Measurements from ENCODE around the gene ATP5F1D.

ATP5F1D gene

DNA sequence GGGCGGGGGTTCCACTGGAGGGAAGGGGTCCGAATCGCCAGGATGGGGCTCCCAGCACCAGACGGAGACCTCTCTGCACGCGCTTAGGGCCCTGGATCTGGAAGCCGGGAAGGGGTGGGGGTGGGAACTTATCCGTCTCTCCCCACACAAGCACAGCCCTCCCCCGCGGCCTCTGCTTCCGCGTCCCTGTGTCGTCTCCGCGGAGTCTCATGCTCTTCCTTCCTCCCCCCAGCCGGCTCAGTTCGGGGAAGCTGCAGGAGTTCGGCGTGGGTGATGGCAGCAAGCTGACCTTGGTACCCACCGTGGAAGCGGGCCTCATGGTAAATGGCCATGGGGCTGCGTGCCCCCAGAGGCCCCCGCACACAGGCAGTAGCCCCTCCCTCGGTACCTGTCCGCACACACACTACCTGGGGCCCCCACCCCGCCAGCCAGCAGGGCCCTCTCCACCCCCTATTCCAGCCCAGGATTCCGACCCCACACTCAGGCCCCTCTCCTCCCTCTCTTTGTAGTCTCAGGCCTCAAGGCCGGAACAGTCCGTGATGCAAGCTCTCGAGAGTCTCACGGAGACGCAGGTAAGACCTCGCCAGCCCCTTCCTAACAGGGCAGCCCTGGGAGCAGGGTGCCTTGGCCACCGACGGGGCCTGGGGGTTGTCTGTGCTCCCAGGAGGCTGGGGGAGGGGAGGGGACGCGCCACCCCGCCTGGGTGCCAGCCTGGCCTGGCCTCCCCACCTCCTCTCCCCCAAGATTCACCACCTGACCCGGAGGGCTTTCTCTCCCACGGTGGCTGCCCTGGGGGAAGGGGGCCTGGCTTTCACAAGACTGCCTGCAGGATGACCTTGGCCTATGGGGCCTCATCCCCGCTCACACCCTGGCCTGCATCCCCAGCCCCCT lies 10.0 kb downstream of the ATP5F1D start:
- H4K8ac ChIP-seq (ENCODE audit: low read depth, low read length): peak overlapping the region; percentile 69
- no CpG with 5 or more reads among the region's 41 CpGs for WGBS (ENCODE audit: extremely low coverage, insufficient coverage, insufficient read length)
- H3K23ac ChIP-seq (ENCODE audit: low read length): no peak overlapping the region
- H3K4me3 ChIP-seq (ENCODE audit: low read depth, low read length): peak overlapping the region; percentile 96
- H4K91ac ChIP-seq (ENCODE audit: low read depth, low read length): peak overlapping the region; percentile 98
- H3K4me2 ChIP-seq (ENCODE audit: low read length): peak overlapping the region; percentile 76
- peak overlapping the region; percentile 92 for H2BK5ac ChIP-seq (ENCODE audit: low read depth, low read length, poor library complexity)
- peak overlapping the region; percentile 92 for H3K18ac ChIP-seq (ENCODE audit: low read length)
- H3K79me2 ChIP-seq (ENCODE audit: control insufficient read depth, insufficient read depth, low read length, poor library complexity): peaks cover 41% of the 10 kb centered on the region
- H2AK5ac ChIP-seq (ENCODE audit: low read length): peak overlapping the region; percentile 83
- peak overlapping the region; percentile 94 for H3K14ac ChIP-seq (ENCODE audit: low read length)
- H3K36me3 ChIP-seq (ENCODE audit: control insufficient read depth in 1 of 2, insufficient read depth in 2 of 2, low read length in 2 of 2): peaks cover 59 to 64% of the 10 kb centered on the region in 2 experiments
- peak overlapping the region; percentile 37 for H2BK12ac ChIP-seq (ENCODE audit: low read length)
- peak overlapping the region; percentile 50 for H2BK120ac ChIP-seq (ENCODE audit: insufficient read depth, low read length, poor library complexity)
- peak overlapping the region; percentile 79 for H4K12ac ChIP-seq (ENCODE audit: low read depth, low read length)
- peaks cover 16 to 18% of the 10 kb centered on the region in 2 experiments for H3K4me1 ChIP-seq (ENCODE audit: control insufficient read depth in 1 of 2, insufficient read depth in 2 of 2, low read length in 2 of 2)
- H3K9ac ChIP-seq (ENCODE audit: low read length): peak overlapping the region; percentile 95
- peak overlapping the region; percentile 92 for H3K27ac ChIP-seq (ENCODE audit: low read depth, low read length)
- no peaks in the 10 kb centered on the region for H3K9me3 ChIP-seq (ENCODE audit: insufficient read depth, low read depth, low read length)
- H3K4ac ChIP-seq (ENCODE audit: low read depth, low read length): peak overlapping the region; percentile 94
- no peaks in the 10 kb centered on the region for H3K27me3 ChIP-seq (ENCODE audit: insufficient read depth, low read length)
- DNase-seq: peak; percentile 56 to 71
- peaks cover 45% of the 10 kb centered on the region for H3K79me1 ChIP-seq (ENCODE audit: low read length)
- H2AFZ ChIP-seq (ENCODE audit: insufficient read depth, low read length, poor library complexity): peak overlapping the region; percentile 21

- Histone ChIP-seq H2BK5ac (ENCODE audit: low read depth, low read length, poor library complexity) (peak overlapping the region; percentile 80), H4K91ac (ENCODE audit: low read depth, low read length) (peak overlapping the region; percentile 98), H3K27me3 (ENCODE audit: insufficient read depth, low read length) (no peaks in the 10 kb centered on the region), H3K79me2 (ENCODE audit: control insufficient read depth, insufficient read depth, low read length, poor library complexity) (peaks cover 41% of the 10 kb centered on the region), H3K79me1 (ENCODE audit: low read length) (peaks cover 45% of the 10 kb centered on the region), H2BK12ac (ENCODE audit: low read length) (peak overlapping the region; percentile 53), H3K9me3 (ENCODE audit: insufficient read depth, low read depth, low read length) (no peaks in the 10 kb centered on the region), H4K12ac (ENCODE audit: low read depth, low read length) (peak overlapping the region; percentile 68), H2AK5ac (ENCODE audit: low read length) (peak overlapping the region; percentile 60), H3K18ac (ENCODE audit: low read length) (peak overlapping the region; percentile 95), H3K23ac (ENCODE audit: low read length) (no peak overlapping the region), H2BK120ac (ENCODE audit: insufficient read depth, low read length, poor library complexity) (peak overlapping the region; percentile 69), H3K36me3 (ENCODE audit: control insufficient read depth in 1 of 2, insufficient read depth in 2 of 2, low read length in 2 of 2) (peaks cover 66 to 71% of the 10 kb centered on the region in 2 experiments), H3K14ac (ENCODE audit: low read length) (peak overlapping the region; percentile 90), H3K4me1 (ENCODE audit: control insufficient read depth in 1 of 2, insufficient read depth in 2 of 2, low read length in 2 of 2) (peaks cover 16 to 18% of the 10 kb centered on the region in 2 experiments), H3K4me2 (ENCODE audit: low read length) (peak overlapping the region; percentile 76), H3K9ac (ENCODE audit: low read length) (peak overlapping the region; percentile 24), H4K8ac (ENCODE audit: low read depth, low read length) (peak overlapping the region; percentile 55), H3K4me3 (ENCODE audit: low read depth, low read length) (no peak overlapping the region), H3K27ac (ENCODE audit: low read depth, low read length) (peak overlapping the region; percentile 92), H3K4ac (ENCODE audit: low read depth, low read length) (peak overlapping the region; percentile 97), H2AFZ (ENCODE audit: insufficient read depth, low read length, poor library complexity) (no peak overlapping the region)
- no CpG with 5 or more reads among the region's 30 CpGs for WGBS (ENCODE audit: extremely low coverage, insufficient coverage, insufficient read length)
- peak; percentile 72 to 80 for DNase-seq
Observed at GRCh38 chr19:1252221-1252820, 10.8 kb downstream of the ATP5F1D start.

- Histone ChIP-seq H3K4me3 (ENCODE audit: low read depth, low read length) (no peak overlapping the region), H3K4ac (ENCODE audit: low read depth, low read length) (peak overlapping the region; percentile 97), H4K8ac (ENCODE audit: low read depth, low read length) (peak overlapping the region; percentile 55), H3K79me2 (ENCODE audit: control insufficient read depth, insufficient read depth, low read length, poor library complexity) (peaks cover 40% of the 10 kb centered on the region), H3K14ac (ENCODE audit: low read length) (peak overlapping the region; percentile 90), H3K4me1 (ENCODE audit: control insufficient read depth in 1 of 2, insufficient read depth in 2 of 2, low read length in 2 of 2) (peaks cover 14 to 15% of the 10 kb centered on the region in 2 experiments), H4K91ac (ENCODE audit: low read depth, low read length) (peak overlapping the region; percentile 85), H2AK5ac (ENCODE audit: low read length) (no peak overlapping the region), H3K18ac (ENCODE audit: low read length) (peak overlapping the region; percentile 95), H2BK120ac (ENCODE audit: insufficient read depth, low read length, poor library complexity) (peak overlapping the region; percentile 69), H3K27ac (ENCODE audit: low read depth, low read length) (peak overlapping the region; percentile 92), H2BK12ac (ENCODE audit: low read length) (peak overlapping the region; percentile 30), H3K79me1 (ENCODE audit: low read length) (peaks cover 43% of the 10 kb centered on the region), H3K36me3 (ENCODE audit: control insufficient read depth in 1 of 2, insufficient read depth in 2 of 2, low read length in 2 of 2) (peaks cover 72 to 77% of the 10 kb centered on the region in 2 experiments), H3K4me2 (ENCODE audit: low read length) (peak overlapping the region; percentile 76), H3K27me3 (ENCODE audit: insufficient read depth, low read length) (no peaks in the 10 kb centered on the region), H3K9ac (ENCODE audit: low read length) (no peak overlapping the region), H3K23ac (ENCODE audit: low read length) (no peak overlapping the region), H2BK5ac (ENCODE audit: low read depth, low read length, poor library complexity) (peak overlapping the region; percentile 80), H3K9me3 (ENCODE audit: insufficient read depth, low read depth, low read length) (no peaks in the 10 kb centered on the region), H2AFZ (ENCODE audit: insufficient read depth, low read length, poor library complexity) (no peak overlapping the region), H4K12ac (ENCODE audit: low read depth, low read length) (no peak overlapping the region)
- DNase-seq: peak; percentile 81 to 82
- no CpG with 5 or more reads among the region's 26 CpGs for WGBS (ENCODE audit: extremely low coverage, insufficient coverage, insufficient read length)
Observed at GRCh38 chr19:1252821-1253513, 11.4 kb downstream of the ATP5F1D start.

DNA sequence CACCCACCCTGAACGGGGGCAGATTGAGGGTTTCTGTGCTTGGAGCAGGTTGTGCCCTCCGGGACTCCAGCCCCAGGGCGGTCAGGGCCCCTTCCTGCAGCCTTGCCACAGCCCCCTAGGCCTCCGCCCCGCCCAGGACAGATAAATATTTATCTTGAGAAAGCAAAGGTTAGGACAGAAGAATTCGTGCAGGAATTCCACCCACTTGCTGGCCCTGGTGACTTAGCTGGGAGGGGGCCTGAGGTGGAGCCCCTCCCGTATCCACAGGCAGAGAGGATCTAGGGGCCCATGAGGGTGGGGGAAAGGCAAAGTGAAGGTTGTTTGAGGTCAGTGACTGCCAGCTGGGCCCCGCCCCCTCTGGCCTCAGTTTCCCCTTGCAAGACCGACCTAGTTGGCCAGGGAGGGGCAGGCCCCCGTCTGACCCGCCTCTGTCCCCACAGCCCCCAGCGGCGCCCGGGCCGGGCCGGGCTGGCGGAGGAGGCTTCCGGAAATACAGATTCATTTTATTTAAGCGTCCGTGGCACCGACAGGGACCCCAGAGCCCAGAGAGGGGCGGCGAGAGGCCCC lies 12.0 kb downstream of the ATP5F1D start:
- Histone ChIP-seq H4K8ac (ENCODE audit: low read depth, low read length) (peak overlapping the region; percentile 42), H3K9me3 (ENCODE audit: insufficient read depth, low read depth, low read length) (no peaks in the 10 kb centered on the region), H3K79me1 (ENCODE audit: low read length) (peaks cover 37% of the 10 kb centered on the region), H2AK5ac (ENCODE audit: low read length) (no peak overlapping the region), H3K14ac (ENCODE audit: low read length) (no peak overlapping the region), H4K12ac (ENCODE audit: low read depth, low read length) (no peak overlapping the region), H3K36me3 (ENCODE audit: control insufficient read depth in 1 of 2, insufficient read depth in 2 of 2, low read length in 2 of 2) (peaks cover 75 to 82% of the 10 kb centered on the region in 2 experiments), H3K18ac (ENCODE audit: low read length) (peak overlapping the region; percentile 18), H3K27me3 (ENCODE audit: insufficient read depth, low read length) (no peaks in the 10 kb centered on the region), H2BK5ac (ENCODE audit: low read depth, low read length, poor library complexity) (peak overlapping the region; percentile 38), H3K23ac (ENCODE audit: low read length) (no peak overlapping the region), H2BK12ac (ENCODE audit: low read length) (no peak overlapping the region), H3K4me3 (ENCODE audit: low read depth, low read length) (no peak overlapping the region), H3K4me2 (ENCODE audit: low read length) (peak overlapping the region; percentile 37), H3K4me1 (ENCODE audit: control insufficient read depth in 1 of 2, insufficient read depth in 2 of 2, low read length in 2 of 2) (peaks cover 12% of the 10 kb centered on the region in 2 experiments), H3K27ac (ENCODE audit: low read depth, low read length) (peak overlapping the region; percentile 92), H3K79me2 (ENCODE audit: control insufficient read depth, insufficient read depth, low read length, poor library complexity) (peaks cover 37% of the 10 kb centered on the region), H4K91ac (ENCODE audit: low read depth, low read length) (peak overlapping the region; percentile 45), H2BK120ac (ENCODE audit: insufficient read depth, low read length, poor library complexity) (no peak overlapping the region), H2AFZ (ENCODE audit: insufficient read depth, low read length, poor library complexity) (no peak overlapping the region), H3K4ac (ENCODE audit: low read depth, low read length) (peak overlapping the region; percentile 97), H3K9ac (ENCODE audit: low read length) (no peak overlapping the region)
- peak in 1 of 2 donors; percentile 82 for DNase-seq
- WGBS (ENCODE audit: extremely low coverage, insufficient coverage, insufficient read length): no CpG with 5 or more reads among the region's 23 CpGs
